ENCODE measurements around the gene FANCC.

The FANCC gene

DNA sequence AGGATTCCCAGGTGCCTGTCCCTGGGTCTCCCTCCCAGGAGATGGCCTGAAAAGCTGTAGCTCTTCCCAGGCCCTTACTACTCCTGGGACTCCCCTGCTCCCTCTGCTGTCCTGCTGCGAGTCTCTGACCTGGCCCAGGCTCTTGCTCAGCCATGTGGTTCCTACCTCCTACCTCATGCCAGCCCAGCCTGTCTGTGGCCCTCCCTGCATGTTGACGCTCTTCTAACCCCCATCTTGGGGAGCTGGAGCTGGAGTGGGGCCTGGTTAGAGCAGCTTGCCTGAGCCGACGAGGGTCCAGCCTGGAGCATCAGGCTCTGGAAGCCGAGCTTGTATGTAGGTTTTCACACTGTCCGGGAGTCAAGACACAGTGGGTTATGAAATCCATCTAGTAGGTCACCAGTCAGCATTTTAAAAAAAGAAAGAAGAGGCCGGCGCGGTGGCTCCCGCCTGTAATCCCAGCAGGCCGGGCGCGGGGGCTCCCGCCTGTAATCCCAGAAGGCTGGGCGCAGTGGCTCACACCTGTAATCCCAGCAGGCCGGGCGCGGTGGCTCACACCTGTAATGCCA lies 244.4 kb downstream of the FANCC start:
- Histone ChIP-seq H3K4me3 (ENCODE audit: low read length) (no peak overlapping the region), H3K4me1 (ENCODE audit: control insufficient read depth, insufficient read depth, low read length) (0 out of 2 replicates have a peak, but pooled peaks cover 1% of the 10 kb centered on the region), H3K9me3 (ENCODE audit: control insufficient read depth, insufficient read depth, low read length) (no peaks in the 10 kb centered on the region), H3K36me3 (ENCODE audit: control insufficient read depth, insufficient read depth, low read length) (no peaks in the 10 kb centered on the region), H3K27ac (ENCODE audit: low read length) (no peak overlapping the region), H3K27me3 (ENCODE audit: control insufficient read depth, insufficient read depth, low read length) (no peaks in the 10 kb centered on the region; the same call in 1 of the 2 replicates)
- DNase-seq (ENCODE audit: low read depth, low spot score) = no peak
- WGBS (ENCODE audit: insufficient coverage, insufficient read length) = no CpG with 5 or more reads among the region's 18 CpGs

GRCh38 chr9:95071925-95072324 lies 245.6 kb downstream of the FANCC start:
- DNase-seq (ENCODE audit: low read depth, low spot score) = no peak
- no peaks in the 10 kb centered on the region for H3K36me3 ChIP-seq (ENCODE audit: control insufficient read depth, insufficient read depth, low read length)
- H3K4me3 ChIP-seq (ENCODE audit: low read length) = no peak overlapping the region
- H3K27me3 ChIP-seq (ENCODE audit: control insufficient read depth, insufficient read depth, low read length) = no peaks in the 10 kb centered on the region; the same call in 1 of the 2 replicates
- H3K27ac ChIP-seq (ENCODE audit: low read length) = no peak overlapping the region
- no peaks in the 10 kb centered on the region for H3K9me3 ChIP-seq (ENCODE audit: control insufficient read depth, insufficient read depth, low read length)
- WGBS (ENCODE audit: insufficient coverage, insufficient read length) = no CpG with 5 or more reads among the region's 5 CpGs
- H3K4me1 ChIP-seq (ENCODE audit: control insufficient read depth, insufficient read depth, low read length) = 0 out of 2 replicates have a peak, but pooled peaks cover 1% of the 10 kb centered on the region

DNA sequence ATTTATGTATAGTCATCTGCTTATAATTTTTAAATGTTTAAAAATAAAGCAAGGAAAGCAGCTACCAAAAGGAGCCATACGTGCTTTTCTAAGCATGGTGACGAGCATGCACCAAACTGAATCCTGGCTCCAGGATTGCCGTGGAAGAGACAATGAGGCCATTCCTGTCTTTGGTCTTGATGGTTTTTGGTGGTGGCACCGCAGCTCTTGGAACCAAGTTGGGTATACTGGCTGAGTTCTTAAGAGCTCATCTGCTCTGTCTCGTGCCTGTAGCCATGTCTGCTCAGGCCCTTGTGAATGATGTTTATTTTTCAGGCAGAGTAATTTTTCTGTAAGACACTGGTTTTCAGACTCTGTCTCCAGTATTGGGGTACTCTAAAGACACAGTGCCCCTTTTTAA lies 246.1 kb downstream of the FANCC start:
- no peak for DNase-seq (ENCODE audit: low read depth, low spot score)
- H3K27me3 ChIP-seq (ENCODE audit: control insufficient read depth, insufficient read depth, low read length) = no peaks in the 10 kb centered on the region; the same call in 1 of the 2 replicates
- H3K4me3 ChIP-seq (ENCODE audit: low read length) = no peak overlapping the region
- H3K9me3 ChIP-seq (ENCODE audit: control insufficient read depth, insufficient read depth, low read length) = no peaks in the 10 kb centered on the region
- H3K27ac ChIP-seq (ENCODE audit: low read length) = no peak overlapping the region
- 0 out of 2 replicates have a peak, but pooled peaks cover 1% of the 10 kb centered on the region for H3K4me1 ChIP-seq (ENCODE audit: control insufficient read depth, insufficient read depth, low read length)
- H3K36me3 ChIP-seq (ENCODE audit: control insufficient read depth, insufficient read depth, low read length) = no peaks in the 10 kb centered on the region
- no CpG with 5 or more reads among the region's 5 CpGs for WGBS (ENCODE audit: insufficient coverage, insufficient read length)

DNA sequence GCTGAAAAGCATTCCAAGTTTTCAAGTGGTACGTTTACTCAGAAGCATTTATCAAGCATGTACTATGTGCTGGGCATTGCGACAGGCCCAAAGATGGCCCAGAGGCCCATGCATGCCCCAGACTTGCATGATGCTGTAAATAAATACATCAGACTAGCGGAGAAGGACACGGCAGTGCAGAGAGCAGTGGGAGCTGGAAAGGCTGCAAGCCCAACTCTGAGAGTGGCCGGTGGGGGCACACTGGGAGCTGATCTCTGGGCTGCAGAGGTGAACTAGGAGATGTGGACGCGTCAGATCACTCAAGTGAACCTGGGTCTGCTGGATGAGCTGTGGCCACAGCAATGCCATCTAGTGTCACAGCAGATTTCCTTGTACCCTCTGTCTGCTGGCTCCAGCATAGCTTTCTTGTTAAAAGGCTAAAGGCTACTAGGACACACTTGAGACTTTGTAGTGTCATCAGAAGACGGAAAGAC lies 246.9 kb downstream of the FANCC start:
- H3K9me3 ChIP-seq (ENCODE audit: control insufficient read depth, insufficient read depth, low read length) = no peaks in the 10 kb centered on the region
- 0 out of 2 replicates have a peak, but pooled peaks cover 1% of the 10 kb centered on the region for H3K4me1 ChIP-seq (ENCODE audit: control insufficient read depth, insufficient read depth, low read length)
- H3K27me3 ChIP-seq (ENCODE audit: control insufficient read depth, insufficient read depth, low read length) = no peaks in the 10 kb centered on the region
- no peak for DNase-seq (ENCODE audit: low read depth, low spot score)
- H3K4me3 ChIP-seq (ENCODE audit: low read length) = no peak overlapping the region
- H3K36me3 ChIP-seq (ENCODE audit: control insufficient read depth, insufficient read depth, low read length) = no peaks in the 10 kb centered on the region
- no peak overlapping the region for H3K27ac ChIP-seq (ENCODE audit: low read length)
- no CpG with 5 or more reads among the region's 8 CpGs for WGBS (ENCODE audit: insufficient coverage, insufficient read length)

- Histone ChIP-seq H3K36me3 (ENCODE audit: control insufficient read depth, insufficient read depth, low read length) (no peaks in the 10 kb centered on the region), H3K4me3 (ENCODE audit: low read length) (no peak overlapping the region), H3K27ac (ENCODE audit: low read length) (no peak overlapping the region), H3K9me3 (ENCODE audit: control insufficient read depth, insufficient read depth, low read length) (no peaks in the 10 kb centered on the region), H3K4me1 (ENCODE audit: control insufficient read depth, insufficient read depth, low read length) (0 out of 2 replicates have a peak, but pooled peaks cover 1% of the 10 kb centered on the region), H3K27me3 (ENCODE audit: control insufficient read depth, insufficient read depth, low read length) (no peaks in the 10 kb centered on the region)
- DNase-seq (ENCODE audit: low read depth, low spot score) = no peak
- no CpG with 5 or more reads among the region's 2 CpGs for WGBS (ENCODE audit: insufficient coverage, insufficient read length)
These were observed 249.6 kb downstream of the FANCC start for GRCh38 chr9:95067897-95068296.

- WGBS (ENCODE audit: insufficient coverage, insufficient read length) = no CpG with 5 or more reads among the region's 6 CpGs
- DNase-seq (ENCODE audit: low read depth, low spot score) = no peak
- Histone ChIP-seq H3K9me3 (ENCODE audit: control insufficient read depth, insufficient read depth, low read length) (no peaks in the 10 kb centered on the region), H3K4me1 (ENCODE audit: control insufficient read depth, insufficient read depth, low read length) (0 out of 2 replicates have a peak, but pooled peaks cover 1% of the 10 kb centered on the region), H3K27ac (ENCODE audit: low read length) (no peak overlapping the region), H3K4me3 (ENCODE audit: low read length) (no peak overlapping the region), H3K27me3 (ENCODE audit: control insufficient read depth, insufficient read depth, low read length) (no peaks in the 10 kb centered on the region), H3K36me3 (ENCODE audit: control insufficient read depth, insufficient read depth, low read length) (no peaks in the 10 kb centered on the region)
These were observed 250.5 kb downstream of the FANCC start for GRCh38 chr9:95067057-95067456.

GRCh38 chr9:95065224-95065623 lies 252.3 kb downstream of the FANCC start:
- Histone ChIP-seq H3K36me3 (ENCODE audit: control insufficient read depth, insufficient read depth, low read length) (no peaks in the 10 kb centered on the region), H3K4me1 (ENCODE audit: control insufficient read depth, insufficient read depth, low read length) (0 out of 2 replicates have a peak, but pooled peaks cover 1% of the 10 kb centered on the region), H3K27ac (ENCODE audit: low read length) (no peak overlapping the region), H3K9me3 (ENCODE audit: control insufficient read depth, insufficient read depth, low read length) (no peaks in the 10 kb centered on the region), H3K27me3 (ENCODE audit: control insufficient read depth, insufficient read depth, low read length) (no peaks in the 10 kb centered on the region), H3K4me3 (ENCODE audit: low read length) (no peak overlapping the region)
- no CpG with 5 or more reads among the region's 11 CpGs for WGBS (ENCODE audit: insufficient coverage, insufficient read length)
- DNase-seq (ENCODE audit: low read depth, low spot score) = no peak

DNA sequence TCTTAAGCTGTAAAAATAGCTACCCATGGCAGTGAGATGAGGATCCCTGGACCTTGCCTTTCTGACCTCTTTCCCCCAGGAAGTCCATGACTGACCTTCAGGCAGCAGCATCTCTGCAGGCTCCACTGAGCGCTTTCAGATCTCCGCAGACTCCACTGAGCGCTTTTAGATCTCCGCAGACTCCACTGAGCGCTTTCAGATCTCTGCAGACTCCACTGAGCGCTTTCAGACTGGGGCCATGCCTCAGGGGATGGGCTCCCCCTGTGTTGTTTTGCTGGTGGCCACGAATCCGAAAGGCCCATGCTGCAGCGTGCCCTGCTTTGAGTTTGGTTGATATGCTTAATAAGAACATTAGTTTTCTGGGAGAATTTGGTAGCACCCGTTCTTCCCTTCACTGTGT lies 254.2 kb downstream of the FANCC start:
- no CpG with 5 or more reads among the region's 10 CpGs for WGBS (ENCODE audit: insufficient coverage, insufficient read length)

GRCh38 chr9:95062596-95063065 lies 254.9 kb downstream of the FANCC start:
- no peaks in the 10 kb centered on the region for H3K4me1 ChIP-seq (ENCODE audit: control insufficient read depth, insufficient read depth, low read length)
- no peak overlapping the region for H3K27ac ChIP-seq (ENCODE audit: low read length)
- DNase-seq (ENCODE audit: low read depth, low spot score) = no peak
- H3K9me3 ChIP-seq (ENCODE audit: control insufficient read depth, insufficient read depth, low read length) = no peaks in the 10 kb centered on the region
- no peaks in the 10 kb centered on the region for H3K36me3 ChIP-seq (ENCODE audit: control insufficient read depth, insufficient read depth, low read length)
- no peak overlapping the region for H3K4me3 ChIP-seq (ENCODE audit: low read length)
- no peaks in the 10 kb centered on the region for H3K27me3 ChIP-seq (ENCODE audit: control insufficient read depth, insufficient read depth, low read length)
- WGBS (ENCODE audit: insufficient coverage, insufficient read length) = no CpG with 5 or more reads among the region's 7 CpGs

More for the DNA sequence above, 254.2 kb downstream of the FANCC start:
- H3K4me3 ChIP-seq (ENCODE audit: low read length) = no peak overlapping the region
- H3K9me3 ChIP-seq (ENCODE audit: control insufficient read depth, insufficient read depth, low read length) = no peaks in the 10 kb centered on the region
- no peak overlapping the region for H3K27ac ChIP-seq (ENCODE audit: low read length)
- DNase-seq (ENCODE audit: low read depth, low spot score) = no peak
- H3K4me1 ChIP-seq (ENCODE audit: control insufficient read depth, insufficient read depth, low read length) = no peaks in the 10 kb centered on the region
- no peaks in the 10 kb centered on the region for H3K27me3 ChIP-seq (ENCODE audit: control insufficient read depth, insufficient read depth, low read length)
- H3K36me3 ChIP-seq (ENCODE audit: control insufficient read depth, insufficient read depth, low read length) = no peaks in the 10 kb centered on the region

DNA sequence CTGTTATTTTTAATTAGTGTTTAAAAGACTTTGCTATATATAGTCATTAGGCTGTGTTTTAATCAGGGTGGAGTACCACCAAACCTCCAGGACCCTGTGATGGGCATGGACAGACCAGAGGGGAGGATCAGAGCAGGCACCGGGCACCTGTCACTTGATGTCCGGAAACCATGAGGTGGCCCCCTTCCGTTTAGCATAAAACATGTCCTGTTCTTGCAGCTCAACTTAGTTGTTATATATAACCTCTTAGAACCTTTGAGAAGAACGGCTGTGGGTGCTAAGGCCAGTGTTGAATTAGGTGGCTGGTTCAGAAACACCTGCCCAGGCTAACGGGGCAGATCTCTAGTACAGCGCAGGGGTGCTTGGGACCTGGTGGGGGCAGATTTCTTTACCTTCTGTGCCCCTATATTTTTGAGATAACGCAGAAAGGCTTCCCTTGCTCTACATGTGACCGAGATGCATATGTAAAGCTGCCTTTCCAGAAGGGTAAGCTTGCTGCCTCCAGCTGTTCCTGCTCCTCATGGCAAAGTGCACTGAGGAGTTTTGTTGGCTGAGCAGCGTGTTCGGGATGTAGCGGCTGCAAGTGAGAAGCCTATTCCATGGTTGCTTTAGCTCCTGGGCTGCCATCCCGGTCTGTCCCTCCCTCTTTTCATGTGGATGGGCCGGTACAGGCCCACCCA lies 255.5 kb downstream of the FANCC start:
- peaks cover 1% of the 10 kb centered on the region; the same call in 1 of the 2 replicates for H3K4me1 ChIP-seq (ENCODE audit: control insufficient read depth, insufficient read depth, low read length)
- H3K27ac ChIP-seq (ENCODE audit: low read length) = no peak overlapping the region
- H3K36me3 ChIP-seq (ENCODE audit: control insufficient read depth, insufficient read depth, low read length) = no peaks in the 10 kb centered on the region
- no peaks in the 10 kb centered on the region for H3K9me3 ChIP-seq (ENCODE audit: control insufficient read depth, insufficient read depth, low read length)
- DNase-seq (ENCODE audit: low read depth, low spot score) = no peak
- no CpG with 5 or more reads among the region's 13 CpGs for WGBS (ENCODE audit: insufficient coverage, insufficient read length)
- no peaks in the 10 kb centered on the region for H3K27me3 ChIP-seq (ENCODE audit: control insufficient read depth, insufficient read depth, low read length)
- no peak overlapping the region for H3K4me3 ChIP-seq (ENCODE audit: low read length)
